ENCODE results near the gene PSME4.

DNA sequence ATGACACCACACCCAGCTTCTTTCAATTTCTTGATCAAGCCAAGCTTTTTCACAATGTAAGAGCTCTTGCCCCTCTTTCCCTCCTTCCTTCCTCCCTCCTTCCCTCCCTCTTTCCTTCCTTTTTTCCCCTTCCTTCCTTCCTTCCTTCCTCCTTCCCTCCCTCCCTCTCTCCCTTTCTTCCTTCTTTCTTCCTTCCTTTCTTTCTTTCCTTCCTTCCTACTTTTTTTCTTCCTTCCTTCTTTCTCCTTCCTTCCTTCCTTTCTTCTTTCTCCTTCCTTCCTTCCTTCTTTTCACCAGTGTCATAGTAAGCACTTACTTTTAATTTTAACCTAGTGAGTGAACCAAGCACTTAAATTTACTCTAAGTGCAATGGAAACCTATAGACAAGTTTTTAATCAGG, 21.2 kb upstream of the PSME4 start:
- TF ChIP-seq ZNF235 (CRISPR knock-in tag; IDR thresholded peaks at IDR 0.05; ENCODE audit: borderline replicate concordance) (no peak), NR1H2 (CRISPR knock-in tag; IDR thresholded peaks at IDR 0.05; ENCODE audit: borderline replicate concordance, low read depth) (no peak)

Data from HepG2 (cell line).